GM04504 (cell line): ENCODE results near the gene SMIM24.
"Not testable (repeated sequence)": the region's sequence is repeated elsewhere in the genome, so short reads cannot be mapped to it uniquely, and the experiment has no call there.

Experiments
- DNase-seq: peaks from one replicate; pipeline ENCODE4 v3.0.0-alpha.2; 2012; ENCODE audit warnings: low read depth

The SMIM24 gene

GRCh38 chr19:3514930-3515329, 34.6 kb upstream of the SMIM24 start:
- no peak for DNase-seq

GRCh38 chr19:3513229-3514140, 33.2 kb upstream of the SMIM24 start:
- DNase-seq = no peak

DNA sequence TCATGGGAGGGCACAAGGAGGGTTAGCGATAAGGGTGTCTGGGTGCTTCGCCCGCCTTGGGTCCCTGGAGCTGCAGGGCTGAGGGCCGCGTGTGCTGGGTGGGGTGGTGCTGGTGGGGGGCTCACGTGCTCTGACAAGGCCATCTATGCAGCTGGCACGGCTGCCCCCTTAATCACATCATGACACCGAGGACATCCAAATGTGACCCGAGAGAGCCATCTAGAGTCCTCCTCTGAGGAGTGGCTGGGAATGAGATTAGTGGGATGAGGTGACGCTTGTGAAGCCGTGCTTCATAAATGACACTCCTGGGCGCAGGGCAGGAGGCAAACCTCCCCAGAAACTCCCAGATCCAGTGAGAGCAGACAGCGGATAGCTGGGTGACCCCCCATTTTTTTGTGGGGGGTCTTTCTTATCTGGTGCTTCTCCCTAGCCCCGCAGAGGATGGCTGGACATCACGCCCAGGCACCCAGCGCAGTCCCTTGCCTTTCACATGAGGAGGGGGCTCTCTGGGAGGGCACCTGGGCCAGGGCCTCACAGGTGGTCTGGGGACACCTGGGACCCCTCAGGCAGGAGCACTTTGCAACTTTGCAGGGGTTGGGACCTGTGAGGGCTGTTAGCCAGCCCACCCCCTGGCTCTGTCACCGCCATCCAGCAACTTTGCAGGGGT, 32.4 kb upstream of the SMIM24 start:
- DNase-seq = no peak

DNA sequence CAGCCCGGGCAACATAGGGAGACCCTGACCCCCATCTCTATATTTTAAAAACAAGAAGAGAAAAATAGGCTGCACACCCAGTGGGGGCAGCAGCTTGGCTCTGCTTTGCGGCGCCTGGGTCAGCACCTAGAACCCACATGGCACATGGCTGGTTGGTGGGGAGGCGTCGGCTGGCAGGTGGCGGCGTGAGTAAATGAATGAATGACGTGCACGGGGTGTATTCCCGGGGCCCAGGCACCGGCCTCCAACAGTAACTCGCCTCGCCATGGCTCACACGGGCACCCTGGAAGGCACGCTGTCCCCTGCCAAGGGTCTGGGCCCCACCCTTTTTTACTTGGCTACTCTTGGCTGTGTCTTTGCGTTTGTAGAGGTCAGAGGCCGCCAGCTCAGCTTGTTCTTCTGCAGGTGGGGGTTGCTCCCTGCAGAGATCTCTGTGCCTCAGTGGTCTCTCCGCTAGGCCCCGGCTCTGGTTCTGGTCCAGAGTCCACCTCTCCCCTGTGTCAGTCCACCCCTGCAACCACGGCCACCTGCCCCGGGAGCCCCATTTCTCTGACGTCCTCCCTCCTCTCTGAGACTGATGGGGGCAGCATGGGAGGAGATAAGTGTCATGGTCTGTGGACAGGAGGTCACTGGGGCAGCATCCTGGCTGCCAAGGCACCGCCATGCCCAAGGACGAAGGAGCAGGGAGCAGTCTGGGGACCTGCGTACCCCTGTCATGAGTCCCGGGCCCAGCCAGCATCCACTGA, 31.4 kb upstream of the SMIM24 start:
- DNase-seq = no peak

DNA sequence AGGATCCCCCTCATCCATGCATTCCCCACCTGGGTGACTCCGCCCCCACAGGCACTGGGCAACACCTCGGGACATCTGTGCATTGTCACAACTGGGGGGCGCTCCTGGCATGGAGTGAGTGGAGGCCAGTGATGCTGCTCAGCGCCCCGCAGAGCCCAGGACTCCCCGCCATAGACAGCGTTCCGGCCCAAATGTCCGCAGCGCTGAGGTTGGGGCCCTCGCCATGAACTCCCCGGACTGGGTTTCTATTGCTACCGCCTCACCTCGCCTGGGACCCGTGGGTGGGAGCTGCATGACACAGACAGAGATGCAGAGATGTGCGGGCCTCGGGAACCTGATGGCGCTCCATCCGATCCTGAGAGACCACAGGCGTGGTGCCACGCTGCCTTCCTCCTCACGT, 30.4 kb upstream of the SMIM24 start:
- no peak for DNase-seq

DNA sequence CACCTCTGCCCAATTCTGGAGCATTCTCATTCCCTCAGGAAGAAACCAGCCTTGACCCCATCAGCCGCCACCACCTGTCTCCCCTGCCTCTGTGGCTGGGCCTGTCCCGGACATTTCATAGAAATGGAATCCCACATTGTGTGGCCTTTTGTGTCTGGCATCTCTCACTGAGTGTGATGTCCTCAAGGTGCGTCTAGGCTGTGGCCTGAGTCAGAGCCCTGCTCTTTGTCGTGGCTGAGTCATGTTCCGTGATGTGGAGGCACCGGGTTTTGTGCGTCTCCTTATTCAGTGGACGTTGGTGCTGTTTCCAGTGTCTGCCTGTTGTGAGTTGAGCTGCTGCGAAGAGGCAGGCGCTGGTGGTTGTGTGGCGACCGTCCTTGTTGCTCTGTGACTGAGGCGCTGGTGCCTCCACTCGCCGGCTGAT, 29.3 kb upstream of the SMIM24 start:
- peak; percentile 17 for DNase-seq

DNA sequence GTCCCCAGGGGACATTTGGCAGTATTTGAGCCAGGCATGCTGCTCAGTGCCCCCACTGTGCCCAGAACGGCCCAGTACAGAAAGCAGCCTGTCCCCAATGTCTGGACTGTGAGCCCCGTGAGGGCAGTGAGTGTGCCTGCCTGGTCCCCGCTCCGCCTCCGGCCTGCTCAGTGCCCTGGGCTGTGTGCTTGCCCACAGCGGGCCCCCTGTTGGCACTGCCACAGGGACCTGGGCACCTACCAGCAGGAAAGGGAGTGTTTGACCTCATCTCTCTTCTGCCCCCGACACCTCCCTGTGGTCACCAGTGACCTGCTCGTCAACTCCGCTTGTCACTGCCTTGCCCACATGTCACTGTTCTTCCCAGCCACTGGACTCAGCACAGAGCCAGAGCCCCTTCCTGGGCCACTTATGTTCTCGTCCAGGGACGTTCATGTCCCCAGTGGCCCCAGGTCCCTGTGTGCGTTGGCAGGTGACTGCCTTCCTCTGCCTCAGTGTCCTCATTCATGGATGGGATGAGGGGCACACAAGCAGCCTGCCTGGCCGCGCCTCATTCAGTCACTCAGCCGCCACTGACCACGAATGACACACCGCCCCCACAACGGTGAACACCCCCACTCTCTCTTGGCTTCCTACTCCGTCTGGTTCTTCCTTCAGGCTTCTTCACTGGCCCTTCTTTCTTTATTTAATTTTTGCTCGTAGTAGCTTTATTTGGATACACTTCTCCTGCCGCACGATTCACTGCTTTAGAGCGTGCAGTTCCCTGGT, 28.6 kb upstream of the SMIM24 start:
- no peak for DNase-seq

- not testable (repeated sequence) for DNase-seq
Measured at GRCh38 chr19:3508121-3508661, 27.9 kb upstream of the SMIM24 start.

GRCh38 chr19:3507371-3508120, 27.2 kb upstream of the SMIM24 start:
- no peak for DNase-seq

GRCh38 chr19:3506384-3507340, 26.3 kb upstream of the SMIM24 start:
- DNase-seq = no peak

- DNase-seq = peak; percentile 98
Measured at GRCh38 chr19:3505598-3506383, 25.5 kb upstream of the SMIM24 start, which contains the start of gene FZR1. FZR1 (plus strand) TSS chr19:3506311; CDS start chr19:3522990, 16,679 bp downstream.

DNA sequence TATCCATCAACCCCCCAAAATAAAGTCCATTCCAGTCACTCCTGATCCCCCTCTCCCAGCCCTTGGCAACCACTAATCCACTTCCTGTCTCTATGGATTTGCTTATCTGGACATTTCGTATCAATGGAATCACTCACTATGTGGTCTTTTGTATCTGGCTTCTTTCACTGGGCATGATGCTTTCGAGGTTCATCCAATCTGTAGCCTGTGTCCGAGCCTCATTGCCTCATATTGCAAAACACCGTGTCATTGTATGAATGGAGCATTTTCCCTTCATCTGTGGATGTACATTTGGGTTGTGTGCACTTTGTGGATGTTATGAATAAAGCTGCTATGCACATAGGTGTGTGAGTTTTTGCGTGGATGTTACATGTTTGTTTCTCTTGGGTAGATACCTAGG, 24.4 kb upstream of the SMIM24 start:
- no peak for DNase-seq

DNA sequence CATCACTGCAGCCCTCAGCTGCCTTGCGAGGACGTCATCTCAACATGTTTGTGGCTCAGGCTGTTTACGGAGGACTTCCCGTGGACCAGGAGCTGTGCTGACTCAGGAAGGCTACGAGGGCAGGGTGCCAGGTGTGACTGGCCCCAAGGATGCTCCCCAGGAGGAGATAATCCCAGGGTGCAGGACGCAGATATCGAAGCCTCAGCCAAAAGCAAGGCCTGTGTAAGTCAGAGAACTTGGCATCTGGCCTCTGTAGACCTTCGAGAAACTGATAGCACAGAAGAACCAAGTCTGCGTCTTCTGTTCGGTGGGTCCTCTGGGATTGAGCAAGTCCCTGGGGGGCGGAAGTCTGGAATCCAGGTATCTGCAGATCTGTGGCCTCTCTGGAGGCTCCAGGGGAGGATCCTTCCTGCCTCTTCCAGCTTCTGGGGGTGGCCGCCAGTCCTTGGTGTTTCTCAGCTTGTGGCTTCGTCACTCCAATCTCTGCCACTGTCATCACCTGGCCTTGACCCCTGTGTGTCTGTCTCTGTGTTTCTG, 22.8 kb upstream of the SMIM24 start:
- DNase-seq = no peak

DNA sequence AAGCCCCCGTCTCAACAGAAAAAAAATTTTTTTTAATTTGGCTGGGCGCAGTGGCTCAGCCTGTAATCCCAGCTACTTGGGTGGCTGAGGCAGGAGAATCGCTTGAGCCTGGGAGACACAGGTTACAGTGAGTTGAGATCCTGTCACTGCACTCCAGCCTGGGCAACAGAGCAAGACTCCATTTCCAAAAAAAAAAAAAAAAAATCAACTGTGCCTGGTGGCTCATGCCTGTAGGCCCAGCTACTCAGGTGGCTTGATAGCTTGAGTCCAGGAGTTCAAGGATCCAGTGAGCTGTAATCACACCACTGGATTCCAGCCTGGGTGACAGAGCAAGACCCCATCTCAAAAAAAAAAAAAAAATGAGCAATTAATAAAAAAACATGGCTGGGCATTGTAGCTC, 21.5 kb upstream of the SMIM24 start:
- DNase-seq = no peak

- peak; percentile 92 for DNase-seq
Measured at GRCh38 chr19:3500429-3501101, 20.2 kb upstream of the SMIM24 start, which contains the start of gene DOHH. DOHH (minus strand) TSS chr19:3500674; CDS start chr19:3496814, 3,860 bp downstream.

DNA sequence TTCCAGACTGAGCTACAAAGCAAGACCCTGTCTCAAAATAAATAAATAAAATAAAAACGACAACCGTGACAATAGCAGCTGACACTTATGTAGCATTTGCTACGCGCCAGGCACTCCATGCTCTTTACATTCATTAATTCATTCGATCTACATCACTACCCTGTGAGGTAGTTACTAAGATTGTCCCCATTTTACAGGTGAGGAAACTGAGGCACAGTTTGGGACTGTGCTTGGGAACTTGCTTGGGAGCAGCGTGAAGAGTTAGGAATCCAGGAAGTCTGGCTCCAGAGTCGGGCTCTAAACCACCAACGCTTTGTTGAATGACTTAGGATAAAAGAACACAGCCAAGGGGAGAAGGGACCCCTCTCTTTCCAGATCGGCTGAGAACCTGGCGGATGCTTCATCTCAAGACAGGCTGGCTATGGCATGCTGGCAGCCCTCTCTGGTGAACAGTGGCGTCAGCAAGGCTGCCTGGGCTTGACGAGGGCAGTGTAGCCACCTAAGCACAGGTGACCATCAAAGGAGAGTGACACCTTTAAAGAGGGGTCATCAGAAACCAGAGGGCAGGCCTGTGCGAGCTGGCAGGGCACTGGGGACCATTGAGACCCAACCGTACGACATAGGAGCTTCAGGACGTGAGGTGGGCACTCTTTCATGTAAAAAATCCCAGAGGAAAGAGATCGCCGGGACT, 19.6 kb upstream of the SMIM24 start:
- no peak for DNase-seq
